Gastroesophageal sphincter (tissue), 3 donors: ENCODE measurements around the gene MTFP1.

ENCODE experiments used
- CTCF ChIP-seq, 4 experiments: fragments of 200-600 bp in 2 of 4; fragments of 450-650 bp in 2 of 4; sonication (generic) in 1 of 4; IDR thresholded peaks; one replicate each; pipeline ENCODE4 v1.5.1; 2017 to 2019; ENCODE audit warnings: antibody characterized with exemption in 4 of 4, mild to moderate bottlenecking in 2 of 4, moderate library complexity in 2 of 4
- EP300 ChIP-seq: sonication (generic); formaldehyde crosslinking; IDR thresholded peaks from one replicate; pipeline ENCODE4 v1.6.1; 2017; ENCODE audit warnings: antibody characterized with exemption, mild to moderate bottlenecking
- POLR2A ChIP-seq, 2 donors: fragments of 450-650 bp; IDR thresholded peaks; one replicate each; pipeline ENCODE4 v1.6.1; 2017; ENCODE audit warnings: antibody characterized with exemption in 2 of 2, mild to moderate bottlenecking in 2 of 2, moderate library complexity in 1 of 2
- POLR2AphosphoS5 ChIP-seq: sonication (generic); formaldehyde crosslinking; IDR thresholded peaks from one replicate; pipeline ENCODE4 v1.6.1; 2017; ENCODE audit warnings: antibody characterized with exemption

DNA sequence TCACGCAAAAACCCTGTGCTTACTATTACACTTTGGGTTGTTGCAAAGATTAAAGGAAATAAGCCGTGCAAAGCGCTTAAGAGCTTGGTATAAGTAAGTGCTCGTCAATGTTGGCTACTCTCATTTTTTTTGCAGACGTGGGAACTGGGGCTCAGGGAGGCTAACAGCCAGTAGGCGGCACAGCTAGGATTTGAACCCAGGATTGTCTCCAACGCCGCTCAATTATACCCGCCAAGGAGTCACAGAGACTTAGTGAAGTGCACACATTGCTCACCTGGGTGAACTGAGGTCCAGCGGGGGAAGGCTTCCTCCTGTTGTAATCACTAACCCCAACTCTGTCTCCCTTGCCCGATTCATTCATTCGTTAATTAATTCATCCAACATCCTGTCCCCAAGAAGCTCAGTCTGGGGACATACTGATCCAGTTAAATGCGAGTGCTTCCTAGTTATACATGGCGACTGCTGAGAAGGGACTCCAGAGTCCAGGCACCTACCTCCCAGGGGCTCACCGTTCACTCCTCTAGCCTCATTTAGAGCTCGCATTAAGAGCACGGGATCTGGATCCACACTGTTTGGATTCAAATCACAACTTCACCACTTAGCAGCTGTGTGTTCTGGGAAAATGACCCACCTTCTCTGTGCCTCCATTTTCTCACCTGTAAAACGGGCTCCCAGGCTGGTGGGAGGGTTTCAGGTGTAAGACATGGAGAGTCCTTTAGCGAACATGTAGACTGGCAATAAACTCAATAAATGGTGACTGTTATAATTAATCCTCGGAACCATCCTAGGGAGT lies 838 bp upstream of the MTFP1 start:
- TF ChIP-seq CTCF (IDR thresholded peaks at IDR 0.05) (peak in 1 of 4 experiments; percentile 6), POLR2AphosphoS5 (no peak), EP300 (no peak), POLR2A (IDR thresholded peaks at IDR 0.05) (no peak)
